Gastrocnemius medialis (tissue), 4 donors: ENCODE measurements around the gene AGRN. TPM values are rescaled to one million over a fixed set of nuclear protein-coding genes. Genes with fewer than 3 reads are reported as not detected.
"Not testable (repeated sequence)": the region's sequence is repeated elsewhere in the genome, so short reads cannot be mapped to it uniquely, and the experiment has no call there.

Source experiments
- ATAC-seq, 2 donors: fragments of 150-250 bp; one replicate each; pipeline ENCODE4 v1.9.1; 2016
- DNase-seq, 2 donors: peaks; one replicate each; pipeline ENCODE4 v3.0.0-alpha.2; 2019
- H3K27ac ChIP-seq, 4 donors: fragments of 200-600 bp; sonication (generic); 1 replicate in 1 of 4; 2 replicates in 3 of 4; pipeline ENCODE4 v1.5.1; 2016 to 2018; ENCODE audit warnings: mild to moderate bottlenecking in 2 of 4, moderate library complexity in 1 of 4
- H3K27me3 ChIP-seq, 3 donors: fragments of 200-600 bp; sonication (generic) in 2 of 3; 1 replicate in 1 of 3; 2 replicates in 2 of 3; pipeline versions ENCODE4 v1.5.1 to v1.6.0; 2016 to 2019; ENCODE audit warnings: mild to moderate bottlenecking in 1 of 3, moderate library complexity in 1 of 3
- H3K36me3 ChIP-seq, 2 donors: fragments of 200-600 bp; sonication (generic) in 1 of 2; one replicate each; pipeline ENCODE4 v1.5.1; 2017 to 2018
- H3K4me1 ChIP-seq, 2 donors: fragments of 200-600 bp; sonication (generic) in 1 of 2; one replicate each; pipeline ENCODE4 v1.5.1; 2016 to 2017; ENCODE audit warnings: mild to moderate bottlenecking in 2 of 2
- H3K4me3 ChIP-seq, 4 donors: fragments of 200-600 bp; sonication (generic) in 3 of 4; 1 replicate in 1 of 4; 2 replicates in 3 of 4; pipeline ENCODE4 v1.5.1; 2016 to 2019; ENCODE audit warnings: mild to moderate bottlenecking in 2 of 4
- H3K9me3 ChIP-seq, 3 donors: fragments of 200-600 bp; sonication (generic) in 2 of 3; 1 replicate in 1 of 3; 2 replicates in 2 of 3; pipeline ENCODE4 v1.5.1; 2016 to 2019
- POLR2A ChIP-seq, 2 donors: fragments of 450-650 bp; IDR thresholded peaks; one replicate each; pipeline ENCODE4 v1.6.1; 2017; ENCODE audit warnings: antibody characterized with exemption in 2 of 2, mild to moderate bottlenecking in 2 of 2, moderate library complexity in 2 of 2
- in situ Hi-C, 4 donors: fragments of 200-750 bp; cut with MboI; loops; one replicate each; pipeline versions ENCODE4 v1.15.0 to v1.8.0; 2017; ENCODE audit warnings: low sequenced_read_pairs in 4 of 4
- intact Hi-C: fragments of 100-400 bp; cut with DNase I; formaldehyde crosslinking; loops from one replicate; pipeline ENCODE4 v1.15.1; 2023; ENCODE audit warnings: low total_unique reads
- total RNA-seq, 4 donors: library from RNA; depleted of rRNA; stranded (reverse); fragments of >200 nt; gene quantifications; one replicate each; pipeline versions ENCODE4 v1.1.0 to v1.2.3, GENCODE V29; 2016
- TF ChIP-seq, protein P1 (sequence below), 5 experiments: fragments of 450-650 bp in 3 of 5; fragments of 200-600 bp in 2 of 5; sonication (generic) in 2 of 5; IDR thresholded peaks in 4 of 5; conservative IDR thresholded peaks in 1 of 5; 1 replicate in 4 of 5; 2 replicates in 1 of 5; pipeline ENCODE4 v1.5.1; 2016 to 2019; ENCODE audit warnings: antibody characterized with exemption in 5 of 5, mild to moderate bottlenecking in 3 of 5, moderate library complexity in 3 of 5

The AGRN gene
- total RNA-seq, 4 donors from 2014 or later: 2.0 to 3.8 (median 3.1) TPM

GRCh38 chr1:1026599-1027413, 6.9 kb downstream of the AGRN start:
- intact Hi-C loops (no loop called here), in situ Hi-C loops (no loop called here)
- H3K27me3 ChIP-seq: no peaks in the 10 kb centered on the region
- H3K36me3 ChIP-seq: no peaks in the 10 kb centered on the region
- H3K4me1 ChIP-seq: no peaks in the 10 kb centered on the region
- H3K9me3 ChIP-seq: no peaks in the 10 kb centered on the region
- H3K27ac ChIP-seq: no peak overlapping the region
- DNase-seq (no peak), ATAC-seq (no peak)
- H3K4me3 ChIP-seq: no peak overlapping the region
- no peak for TF ChIP-seq POLR2A (IDR thresholded peaks at IDR 0.05)
- TF ChIP-seq, protein P1, sequence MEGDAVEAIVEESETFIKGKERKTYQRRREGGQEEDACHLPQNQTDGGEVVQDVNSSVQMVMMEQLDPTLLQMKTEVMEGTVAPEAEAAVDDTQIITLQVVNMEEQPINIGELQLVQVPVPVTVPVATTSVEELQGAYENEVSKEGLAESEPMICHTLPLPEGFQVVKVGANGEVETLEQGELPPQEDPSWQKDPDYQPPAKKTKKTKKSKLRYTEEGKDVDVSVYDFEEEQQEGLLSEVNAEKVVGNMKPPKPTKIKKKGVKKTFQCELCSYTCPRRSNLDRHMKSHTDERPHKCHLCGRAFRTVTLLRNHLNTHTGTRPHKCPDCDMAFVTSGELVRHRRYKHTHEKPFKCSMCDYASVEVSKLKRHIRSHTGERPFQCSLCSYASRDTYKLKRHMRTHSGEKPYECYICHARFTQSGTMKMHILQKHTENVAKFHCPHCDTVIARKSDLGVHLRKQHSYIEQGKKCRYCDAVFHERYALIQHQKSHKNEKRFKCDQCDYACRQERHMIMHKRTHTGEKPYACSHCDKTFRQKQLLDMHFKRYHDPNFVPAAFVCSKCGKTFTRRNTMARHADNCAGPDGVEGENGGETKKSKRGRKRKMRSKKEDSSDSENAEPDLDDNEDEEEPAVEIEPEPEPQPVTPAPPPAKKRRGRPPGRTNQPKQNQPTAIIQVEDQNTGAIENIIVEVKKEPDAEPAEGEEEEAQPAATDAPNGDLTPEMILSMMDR (IDR thresholded peaks at IDR 0.05 in 4 of 5, conservative IDR thresholded peaks at IDR 0.05 in 1 of 5): no peak

- no peak for ATAC-seq
- H3K4me1 ChIP-seq: peaks cover 0 to 4% of the 10 kb centered on the region in 2 donors
Measured at GRCh38 chr1:1027791-1028190, 7.9 kb downstream of the AGRN start.

GRCh38 chr1:1030867-1031658, 11.1 kb downstream of the AGRN start:
- H3K27ac ChIP-seq, DNase-seq, H3K4me3 ChIP-seq, in situ Hi-C loops, ATAC-seq, H3K9me3 ChIP-seq, H3K36me3 ChIP-seq: not testable (repeated sequence)
- Histone ChIP-seq H3K27me3 (peaks cover 9 to 29% (median 25%) of the 10 kb centered on the region in 3 donors), H3K4me1 (peaks cover 5 to 19% of the 10 kb centered on the region in 2 donors)
- intact Hi-C loops: loop anchor here (5.0 to 10.0 kb wide), 2 partner anchors 84 to 261 kb away; partner anchors contain the start of gene C1orf159

More at GRCh38 chr1:1027791-1028190, 7.9 kb downstream of the AGRN start:
- in situ Hi-C loops (no loop called here), intact Hi-C loops (no loop called here)
- no peaks in the 10 kb centered on the region for H3K36me3 ChIP-seq
- TF ChIP-seq, protein P1 (IDR thresholded peaks at IDR 0.05 in 4 of 5, conservative IDR thresholded peaks at IDR 0.05 in 1 of 5): no peak
- no peak for TF ChIP-seq POLR2A (IDR thresholded peaks at IDR 0.05)
- peaks cover 0 to 6% (median 0%) of the 10 kb centered on the region in 3 donors for H3K27me3 ChIP-seq
- H3K27ac ChIP-seq: no peak overlapping the region
- no peaks in the 10 kb centered on the region for H3K9me3 ChIP-seq
- H3K4me3 ChIP-seq: no peak overlapping the region
- DNase-seq: no peak

DNA sequence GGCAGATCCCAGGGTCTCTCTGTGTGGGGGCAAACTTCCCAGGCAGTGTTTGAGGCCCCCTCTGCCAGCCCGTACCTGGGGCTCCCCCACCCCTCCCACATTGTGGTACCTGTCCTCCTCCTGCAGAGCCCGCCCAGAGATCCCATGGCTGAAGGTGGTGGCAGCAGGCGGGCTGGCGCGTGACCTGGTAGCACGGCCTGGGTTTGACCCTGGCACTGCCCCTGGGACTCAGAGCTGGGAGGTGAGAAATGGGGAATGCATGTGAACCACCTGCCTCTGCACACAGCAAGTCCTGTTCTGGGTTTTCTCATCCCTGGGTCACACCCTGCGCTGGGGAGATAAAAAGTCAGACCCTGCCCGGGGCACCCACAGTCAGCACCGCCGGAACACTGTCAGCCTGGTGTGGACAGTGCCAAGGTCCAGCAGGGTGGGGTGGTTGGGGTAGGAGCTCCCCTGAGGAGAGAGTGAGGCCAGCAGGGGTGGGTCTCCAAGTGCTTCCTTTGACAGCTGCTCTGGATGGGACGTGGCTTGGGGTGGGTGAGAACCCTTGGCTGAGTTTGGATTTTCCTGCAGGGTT, 11.8 kb downstream of the AGRN start:
- TF ChIP-seq POLR2A (IDR thresholded peaks at IDR 0.05): no peak
- TF ChIP-seq, protein P1 (IDR thresholded peaks at IDR 0.05 in 4 of 5, conservative IDR thresholded peaks at IDR 0.05 in 1 of 5): no peak
- ATAC-seq: no peak
- Histone ChIP-seq H3K27ac (no peak overlapping the region), H3K36me3 (no peaks in the 10 kb centered on the region), H3K9me3 (no peaks in the 10 kb centered on the region), H3K27me3 (peaks cover 9 to 32% (median 30%) of the 10 kb centered on the region in 3 donors), H3K4me1 (peaks cover 5 to 19% of the 10 kb centered on the region in 2 donors), H3K4me3 (no peak overlapping the region)
- DNase-seq: no peak
- in situ Hi-C loops: no loop called here
- intact Hi-C loops: loop anchor here (5.0 to 10.0 kb wide), 2 partner anchors 83 to 261 kb away; partner anchors contain the start of gene C1orf159
